HUES6 (cell line): Measurements from ENCODE around the gene HEMK1.

Source experiments
- H3K27ac ChIP-seq: 2 replicates; pipeline ENCODE4 v1.7.0; 2013; ENCODE audit warnings: low read depth, mild to moderate bottlenecking, low read length, inconsistent platforms
- H3K27me3 ChIP-seq: 2 replicates; pipeline ENCODE4 v1.6.1; 2013; ENCODE audit warnings: low read length; ENCODE audit not compliant: control insufficient read depth, insufficient read depth
- H3K36me3 ChIP-seq: 2 replicates; pipeline ENCODE4 v1.6.1; 2013; ENCODE audit warnings: low read length; ENCODE audit not compliant: control insufficient read depth, insufficient read depth
- H3K4me1 ChIP-seq: 2 replicates; pipeline ENCODE4 v1.6.1; 2013; ENCODE audit warnings: low read length; ENCODE audit not compliant: control insufficient read depth, insufficient read depth
- H3K4me3 ChIP-seq: 2 replicates; pipeline ENCODE4 v1.5.1; 2013; ENCODE audit warnings: low read depth, low read length
- H3K9ac ChIP-seq: one replicate; pipeline ENCODE4 v1.6.1; 2013; ENCODE audit warnings: mild to moderate bottlenecking, low read length
- H3K9me3 ChIP-seq: 2 replicates; pipeline ENCODE4 v1.6.1; 2013; ENCODE audit warnings: low read depth, low read length; ENCODE audit not compliant: control insufficient read depth, insufficient read depth

HEMK1 gene

DNA sequence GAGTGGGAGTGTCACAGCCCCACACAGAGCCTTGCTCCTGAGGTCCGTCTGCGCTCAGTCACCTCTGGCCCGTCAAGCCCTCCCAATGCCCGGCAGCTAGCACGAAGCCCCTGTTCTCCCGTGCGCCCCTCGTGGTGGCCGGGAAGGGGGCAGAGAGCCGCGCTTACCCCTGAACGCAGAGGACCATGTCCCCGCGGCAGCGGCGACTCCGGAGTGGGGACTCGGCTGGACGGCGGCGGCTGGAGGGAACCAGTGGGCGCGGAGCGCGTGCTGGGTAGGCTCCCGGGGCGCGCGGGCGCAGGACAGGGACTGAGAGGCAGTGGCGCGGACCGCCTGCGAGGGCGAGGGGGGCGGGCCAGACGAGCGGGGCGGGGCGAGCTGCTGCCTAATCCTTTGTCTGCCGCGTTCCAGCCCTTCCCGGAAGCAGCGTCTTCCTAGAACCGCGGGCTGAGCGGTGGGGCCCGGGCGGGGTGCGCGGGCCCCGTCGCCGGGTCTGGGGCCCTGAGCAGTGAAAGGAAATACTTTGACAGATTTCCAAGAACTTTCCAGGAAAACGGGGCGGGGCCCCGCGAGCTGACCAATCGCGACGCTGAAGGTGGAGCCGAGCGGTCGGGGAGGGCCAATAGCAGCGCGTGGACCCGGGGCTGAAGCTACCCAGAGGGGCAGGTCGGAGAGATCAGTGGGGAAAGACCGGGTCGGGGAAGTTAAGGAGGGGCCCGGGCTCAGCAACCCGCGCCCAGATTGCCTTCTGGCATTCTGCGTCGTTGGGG lies 42.3 kb downstream of the HEMK1 start, which contains the start of gene CISH:
Gene CISH, minus strand, starts transcription at position 311 of the 770 bp plus-strand sequence. Its CDS starts 124 bp downstream, at position 187.
- Histone ChIP-seq H3K4me3 (peak within 1 kb of the TSS; percentile 73), H3K27me3 (peaks cover 37% of the 10 kb centered on the region), H3K9me3 (no peaks in the 10 kb centered on the region), H3K9ac (peak within 1 kb of the TSS; percentile 78), H3K4me1 (peaks cover 16% of the 10 kb centered on the region), H3K27ac (peak within 1 kb of the TSS; percentile 60; the same call in 1 of the 2 replicates), H3K36me3 (no peaks in the 10 kb centered on the region)

DNA sequence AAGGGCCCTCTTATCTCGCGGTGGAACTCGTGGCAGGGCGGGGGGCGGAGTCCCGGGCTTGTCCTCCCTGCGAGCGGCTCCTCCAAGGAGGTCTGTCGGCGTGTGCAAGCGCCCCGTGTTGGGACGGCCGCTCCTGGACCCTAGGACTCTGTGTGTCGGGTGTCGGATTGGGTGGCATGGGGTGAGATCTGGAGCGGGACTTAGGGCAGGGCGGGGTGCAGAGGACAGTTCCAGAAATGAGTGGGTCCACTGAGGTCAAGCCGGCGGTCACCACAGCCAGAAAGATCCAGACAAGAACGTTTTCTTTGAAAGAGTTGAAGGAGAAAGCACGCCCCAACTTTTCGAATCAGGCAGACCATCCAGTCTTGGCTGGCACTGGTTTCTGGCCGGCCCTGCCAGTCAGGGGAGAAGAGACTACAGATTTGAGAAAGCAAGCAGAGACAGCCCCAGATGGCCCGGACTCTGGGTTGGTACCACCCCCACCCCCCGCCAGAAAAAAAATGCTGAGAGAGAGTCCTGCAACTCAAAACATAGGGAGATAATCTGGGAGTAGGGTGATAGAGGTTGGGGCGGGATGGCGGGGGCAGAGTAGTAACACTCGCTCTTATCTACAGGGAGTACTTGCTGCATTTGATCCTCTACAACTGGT lies 43.0 kb downstream of the HEMK1 start:
- Histone ChIP-seq H3K4me1 (peaks cover 16% of the 10 kb centered on the region), H3K4me3 (peak overlapping the region; percentile 73), H3K27me3 (peaks cover 37% of the 10 kb centered on the region), H3K9ac (peak overlapping the region; percentile 49), H3K27ac (no peak overlapping the region), H3K36me3 (no peaks in the 10 kb centered on the region), H3K9me3 (no peaks in the 10 kb centered on the region)

GRCh38 chr3:50612970-50613846 lies 43.9 kb downstream of the HEMK1 start:
- no peak overlapping the region; the same call in 1 of the 2 replicates for H3K4me3 ChIP-seq
- H3K9me3 ChIP-seq: no peaks in the 10 kb centered on the region
- no peak overlapping the region for H3K27ac ChIP-seq
- no peak overlapping the region for H3K9ac ChIP-seq
- no peaks in the 10 kb centered on the region for H3K36me3 ChIP-seq
- peaks cover 37% of the 10 kb centered on the region for H3K27me3 ChIP-seq
- peaks cover 22% of the 10 kb centered on the region for H3K4me1 ChIP-seq

DNA sequence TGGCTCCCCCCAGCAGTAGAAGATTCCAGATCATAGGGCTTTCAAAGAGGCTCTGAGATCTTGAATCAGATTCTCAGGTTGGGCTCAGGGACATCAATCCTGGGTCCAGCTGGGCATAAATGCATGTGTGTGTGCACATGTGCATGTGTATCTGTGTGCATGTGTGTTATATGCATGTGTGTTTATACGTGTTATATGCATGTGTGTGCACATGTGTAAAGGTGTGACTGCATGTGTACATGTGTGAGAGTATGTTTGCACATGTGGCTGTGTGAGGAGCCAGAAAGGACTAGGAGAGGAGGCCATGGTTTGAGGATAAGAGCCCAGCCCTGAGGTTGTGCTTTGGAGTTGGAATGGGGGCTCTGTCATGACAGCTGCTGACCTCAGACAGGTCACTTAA lies 45.9 kb downstream of the HEMK1 start:
- no peak overlapping the region for H3K4me3 ChIP-seq

GRCh38 chr3:50616003-50616769 lies 46.9 kb downstream of the HEMK1 start:
- no peaks in the 10 kb centered on the region for H3K9me3 ChIP-seq
- H3K27me3 ChIP-seq: peaks cover 20% of the 10 kb centered on the region
- peaks cover 4% of the 10 kb centered on the region; the same call in 1 of the 2 replicates for H3K36me3 ChIP-seq
- peak overlapping the region; percentile 64 for H3K4me3 ChIP-seq
- peaks cover 15% of the 10 kb centered on the region for H3K4me1 ChIP-seq
- no peak overlapping the region for H3K27ac ChIP-seq
- no peak overlapping the region for H3K9ac ChIP-seq

More for the DNA sequence above, 45.9 kb downstream of the HEMK1 start:
- Histone ChIP-seq H3K27me3 (peaks cover 30% of the 10 kb centered on the region), H3K9me3 (no peaks in the 10 kb centered on the region), H3K9ac (no peak overlapping the region), H3K36me3 (peaks cover 4% of the 10 kb centered on the region; the same call in 1 of the 2 replicates), H3K4me1 (peaks cover 22% of the 10 kb centered on the region), H3K27ac (no peak overlapping the region)

GRCh38 chr3:50616770-50617095 lies 47.4 kb downstream of the HEMK1 start:
- Histone ChIP-seq H3K4me1 (peaks cover 13% of the 10 kb centered on the region), H3K27ac (no peak overlapping the region), H3K4me3 (peak overlapping the region; percentile 64), H3K9ac (no peak overlapping the region), H3K27me3 (peaks cover 19% of the 10 kb centered on the region), H3K9me3 (no peaks in the 10 kb centered on the region), H3K36me3 (peaks cover 4% of the 10 kb centered on the region; the same call in 1 of the 2 replicates)

DNA sequence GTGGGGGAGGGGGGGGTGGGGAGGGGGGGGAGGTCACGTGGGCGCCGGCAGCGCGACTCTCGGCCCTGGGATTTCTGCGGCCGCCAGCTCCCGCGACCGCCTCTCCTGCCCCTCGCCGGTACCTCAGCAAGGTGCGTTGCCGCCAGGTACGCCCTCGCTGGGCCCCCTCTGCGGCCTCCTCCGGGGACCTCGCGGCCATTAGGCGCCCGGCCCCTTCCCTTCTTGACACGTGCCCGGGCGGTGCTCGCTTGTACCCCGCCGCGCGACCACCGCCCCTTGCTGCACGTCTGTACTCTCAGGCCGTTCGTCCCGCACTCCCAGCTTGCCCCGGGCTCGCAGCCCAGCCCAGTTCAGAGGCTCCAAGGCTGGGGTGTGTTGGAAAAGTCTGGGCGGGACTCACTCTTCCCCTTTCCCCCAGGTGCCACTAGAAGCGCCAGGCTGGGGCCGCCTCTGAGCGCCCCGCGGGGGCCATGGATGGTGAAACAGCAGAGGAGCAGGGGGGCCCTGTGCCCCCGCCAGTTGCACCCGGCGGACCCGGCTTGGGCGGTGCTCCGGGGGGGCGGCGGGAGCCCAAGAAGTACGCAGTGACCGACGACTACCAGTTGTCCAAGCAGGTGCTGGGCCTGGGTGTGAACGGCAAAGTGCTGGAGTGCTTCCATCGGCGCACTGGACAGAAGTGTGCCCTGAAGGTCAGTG lies 47.9 kb downstream of the HEMK1 start, which contains the start of gene MAPKAPK3:
Gene MAPKAPK3, plus strand, starts transcription at position 56 of the 696 bp plus-strand sequence. Its CDS starts 415 bp downstream, at position 471.
- peak within 1 kb of the TSS; percentile 77 for H3K4me3 ChIP-seq
- peaks cover 13% of the 10 kb centered on the region for H3K4me1 ChIP-seq
- peaks cover 4% of the 10 kb centered on the region; the same call in 1 of the 2 replicates for H3K36me3 ChIP-seq
- H3K27ac ChIP-seq: peak within 1 kb of the TSS; percentile 65; the same call in 1 of the 2 replicates
- peaks cover 17% of the 10 kb centered on the region for H3K27me3 ChIP-seq
- H3K9me3 ChIP-seq: no peaks in the 10 kb centered on the region
- H3K9ac ChIP-seq: peak within 1 kb of the TSS; percentile 76

- peak overlapping the region; percentile 76 for H3K9ac ChIP-seq
- peaks cover 7% of the 10 kb centered on the region; the same call in 1 of the 2 replicates for H3K36me3 ChIP-seq
- H3K4me1 ChIP-seq: peaks cover 15% of the 10 kb centered on the region
- no peaks in the 10 kb centered on the region for H3K9me3 ChIP-seq
- peak overlapping the region; percentile 77 for H3K4me3 ChIP-seq
- peaks cover 10% of the 10 kb centered on the region for H3K27me3 ChIP-seq
- H3K27ac ChIP-seq: no peak overlapping the region
Measured at GRCh38 chr3:50617911-50618481, 48.7 kb downstream of the HEMK1 start.

- Histone ChIP-seq H3K36me3 (peaks cover 7% of the 10 kb centered on the region; the same call in 1 of the 2 replicates), H3K27ac (no peak overlapping the region), H3K9me3 (no peaks in the 10 kb centered on the region), H3K27me3 (no peaks in the 10 kb centered on the region), H3K4me1 (peaks cover 31% of the 10 kb centered on the region), H3K4me3 (no peak overlapping the region), H3K9ac (no peak overlapping the region)
Measured at GRCh38 chr3:50620420-50620819, 51.1 kb downstream of the HEMK1 start.
